H9 (cell line): ENCODE data around the gene GARS1. TPM values are rescaled to one million over a fixed set of nuclear protein-coding genes. Genes with fewer than 3 reads are reported as not detected.

Experiments
- DNase-seq: peaks from one replicate; pipeline ENCODE4 v3.0.0-alpha.2; 2017
- H2AFZ ChIP-seq: one replicate; pipeline ENCODE4 v1.6.1; 2013; ENCODE audit warnings: mild to moderate bottlenecking, low read length, control low read depth, moderate library complexity
- H2AK5ac ChIP-seq: 2 replicates; pipeline ENCODE4 v1.6.1; 2013; ENCODE audit warnings: low read length, control low read depth, mixed read lengths; ENCODE audit not compliant: insufficient read length
- H2BK120ac ChIP-seq: one replicate; pipeline ENCODE4 v1.6.1; 2013; ENCODE audit warnings: low read depth, mild to moderate bottlenecking, low read length, control low read depth, inconsistent platforms; ENCODE audit not compliant: poor library complexity, severe bottlenecking
- H2BK12ac ChIP-seq: 2 replicates; pipeline ENCODE4 v1.6.1; 2013; ENCODE audit warnings: low read length, control low read depth, mixed read lengths, low read depth; ENCODE audit not compliant: insufficient read length
- H2BK15ac ChIP-seq: 2 replicates; pipeline ENCODE4 v1.6.1; 2013; ENCODE audit warnings: low read depth, low read length, control low read depth
- H2BK20ac ChIP-seq: one replicate; pipeline ENCODE4 v1.6.1; 2013; ENCODE audit warnings: low read depth, mild to moderate bottlenecking, low read length, control low read depth, inconsistent platforms; ENCODE audit not compliant: poor library complexity, severe bottlenecking
- H2BK5ac ChIP-seq: 2 replicates; pipeline ENCODE4 v1.6.1; 2013; ENCODE audit warnings: low read length, control low read depth, mixed read lengths; ENCODE audit not compliant: insufficient read length
- H3K14ac ChIP-seq: 2 replicates; pipeline ENCODE4 v1.6.1; 2013; ENCODE audit warnings: low read length, control low read depth; ENCODE audit not compliant: insufficient read depth
- H3K18ac ChIP-seq: 2 replicates; pipeline ENCODE4 v1.6.1; 2013; ENCODE audit warnings: low read depth, mild to moderate bottlenecking, mixed read lengths, low read length, control low read depth; ENCODE audit not compliant: insufficient read length
- H3K23ac ChIP-seq: 2 replicates; pipeline ENCODE4 v1.6.1; 2013; ENCODE audit warnings: low read length, control low read depth, mixed read lengths, low read depth; ENCODE audit not compliant: insufficient read length
- H3K23me2 ChIP-seq: 2 replicates; pipeline ENCODE4 v1.6.1; 2013; ENCODE audit warnings: low read depth, mild to moderate bottlenecking, mixed read lengths, low read length, control low read depth; ENCODE audit not compliant: insufficient read length, poor library complexity, severe bottlenecking
- H3K27ac ChIP-seq: 2 replicates; pipeline ENCODE4 v1.5.1; 2013; ENCODE audit warnings: low read length, control low read depth, mixed read lengths, low read depth; ENCODE audit not compliant: insufficient read length
- H3K27me3 ChIP-seq: 2 replicates; pipeline ENCODE4 v1.6.1; 2013; ENCODE audit warnings: low read length, control low read depth, inconsistent platforms; ENCODE audit not compliant: insufficient read depth
- H3K4ac ChIP-seq: 2 replicates; pipeline ENCODE4 v1.6.1; 2013; ENCODE audit warnings: low read depth, mild to moderate bottlenecking, control low read depth, inconsistent platforms, low read length, moderate library complexity
- H3K4me1 ChIP-seq: 2 replicates; pipeline ENCODE4 v1.6.1; 2013; ENCODE audit warnings: low read length, control low read depth, inconsistent platforms; ENCODE audit not compliant: insufficient read depth
- H3K4me2 ChIP-seq: 2 replicates; pipeline ENCODE4 v1.6.1; 2013; ENCODE audit warnings: low read length, control low read depth, mixed read lengths; ENCODE audit not compliant: insufficient read length, insufficient read depth
- H3K56ac ChIP-seq: 2 replicates; pipeline ENCODE4 v1.6.1; 2013; ENCODE audit warnings: low read depth, mild to moderate bottlenecking, mixed read lengths, low read length, control low read depth; ENCODE audit not compliant: insufficient read length
- H3K79me1 ChIP-seq: 2 replicates; pipeline ENCODE4 v1.6.1; 2013; ENCODE audit warnings: low read depth, mild to moderate bottlenecking, moderate library complexity, low read length, control low read depth, inconsistent platforms; ENCODE audit not compliant: insufficient read depth, poor library complexity, severe bottlenecking
- H3K79me2 ChIP-seq: 2 replicates; pipeline ENCODE4 v1.6.1; 2013; ENCODE audit warnings: low read length, control low read depth, inconsistent platforms; ENCODE audit not compliant: insufficient read depth
- H3K9ac ChIP-seq: 2 replicates; pipeline ENCODE4 v1.6.1; 2013; ENCODE audit warnings: low read length, control low read depth, mixed read lengths; ENCODE audit not compliant: insufficient read length; ENCODE audit errors: extremely low read depth
- H3K9me3 ChIP-seq: one replicate; pipeline ENCODE4 v1.6.1; 2013; ENCODE audit warnings: low read depth, low read length, inconsistent platforms; ENCODE audit not compliant: control insufficient read depth
- H3T11ph ChIP-seq: one replicate; pipeline ENCODE4 v1.6.1; 2013; ENCODE audit warnings: mild to moderate bottlenecking, low read length, control low read depth, inconsistent platforms
- H4K20me1 ChIP-seq: one replicate; pipeline ENCODE4 v1.6.1; 2013; ENCODE audit not compliant: control insufficient read depth, insufficient read length, insufficient read depth
- H4K5ac ChIP-seq: 2 replicates; pipeline ENCODE4 v1.6.1; 2013; ENCODE audit warnings: low read depth, mild to moderate bottlenecking, mixed read lengths, low read length, control low read depth; ENCODE audit not compliant: insufficient read length
- H4K8ac ChIP-seq: replicated peaks from 2 replicates; pipeline ENCODE4 v1.6.1; 2013; ENCODE audit warnings: low read length, control low read depth, mixed read lengths, low read depth; ENCODE audit not compliant: insufficient read length
- H4K91ac ChIP-seq: 2 replicates; pipeline ENCODE4 v1.6.1; 2013; ENCODE audit warnings: low read depth, mild to moderate bottlenecking, moderate library complexity, mixed read lengths, low read length, control low read depth; ENCODE audit not compliant: insufficient read length
- H3K27ac Mint-ChIP-seq, 3 experiments: 2 replicates in 2 of 3; 3 replicates in 1 of 3; pipeline ENCODE4 v1.8.0; 2020 to 2021; ENCODE audit warnings: mixed read lengths in 3 of 3, mild to moderate bottlenecking in 1 of 3, moderate library complexity in 1 of 3
- H3K27me3 Mint-ChIP-seq: 2 replicates; pipeline ENCODE4 v1.8.0; 2021; ENCODE audit warnings: low read depth, mild to moderate bottlenecking, moderate library complexity, mixed read lengths
- H3K36me3 Mint-ChIP-seq, 3 experiments: 2 replicates in 2 of 3; 3 replicates in 1 of 3; pipeline ENCODE4 v1.8.0; 2020 to 2021; ENCODE audit warnings: low read depth in 3 of 3, mixed read lengths in 3 of 3; ENCODE audit not compliant: insufficient read depth in 1 of 3
- H3K4me1 Mint-ChIP-seq, 2 experiments: 2 replicates each; pipeline ENCODE4 v1.8.0; 2020; ENCODE audit warnings: mixed read lengths in 2 of 2
- H3K4me3 Mint-ChIP-seq, 2 experiments: 2 replicates in 1 of 2; 3 replicates in 1 of 2; pipeline ENCODE4 v1.8.0; 2020 to 2021; ENCODE audit warnings: mild to moderate bottlenecking in 2 of 2, mixed read lengths in 2 of 2, moderate library complexity in 1 of 2
- H3K9me3 Mint-ChIP-seq, 2 experiments: 2 replicates in 1 of 2; 3 replicates in 1 of 2; pipeline ENCODE4 v1.8.0; 2020; ENCODE audit warnings: mild to moderate bottlenecking in 2 of 2, mixed read lengths in 2 of 2, moderate library complexity in 1 of 2
- CTCF ChIP-seq: fragments of 200-600 bp; sonication (generic); conservative IDR thresholded peaks from 3 replicates; pipeline ENCODE4 v1.8.0; 2021; ENCODE audit warnings: antibody characterized with exemption, mild to moderate bottlenecking
- WGBS: extraction: QIAGEN DNeasy Blood & Tissue Kit; methylation state at CpG from one replicate; pipeline ENCODE4 v1.1.7; 2013; ENCODE audit warnings: missing lambda C conversion rate, low lambda C conversion rate, mixed read lengths; ENCODE audit not compliant: insufficient read length; ENCODE audit errors: extremely low coverage; 5-methylcytosine and 5-hydroxymethylcytosine counted together
- total RNA-seq: library from RNA; stranded (reverse); gene quantifications from 2 replicates; pipeline ENCODE4 v1.2.1, GENCODE V29; 2021

The GARS1 gene
- total RNA-seq, 1 experiment from 2014 or later = 234 TPM

- TF ChIP-seq CTCF = no peak
- no peak overlapping the region for H3K27ac ChIP-seq
- H4K5ac ChIP-seq = no peak overlapping the region
- DNase-seq = no peak
- H3K9me3 ChIP-seq = no peaks in the 10 kb centered on the region
- H3K9ac ChIP-seq = no peak overlapping the region
- H4K8ac ChIP-seq = no peak overlapping the region
- no peak overlapping the region for H2AK5ac ChIP-seq
- no peaks in the 10 kb centered on the region for H3K23me2 ChIP-seq
- no peaks in the 10 kb centered on the region for H3K9me3 Mint-ChIP-seq
- no peaks in the 10 kb centered on the region for H3K4me1 Mint-ChIP-seq
- no peaks in the 10 kb centered on the region for H3K4me1 ChIP-seq
- WGBS = no CpG with 5 or more reads among the region's 4 CpGs
- no peak overlapping the region for H2BK12ac ChIP-seq
- H2BK5ac ChIP-seq = no peak overlapping the region
- H3K56ac ChIP-seq = no peak overlapping the region
- H3K4me2 ChIP-seq = no peak overlapping the region
- no peaks in the 10 kb centered on the region for H3K79me2 ChIP-seq
- H3K36me3 Mint-ChIP-seq = peaks cover 55 to 96% (median 79%) of the 10 kb centered on the region in 3 experiments
- H4K20me1 ChIP-seq = no peaks in the 10 kb centered on the region
- no peak overlapping the region for H3T11ph ChIP-seq
- H4K91ac ChIP-seq = no peak overlapping the region
- H3K27me3 ChIP-seq = no peaks in the 10 kb centered on the region
- H3K18ac ChIP-seq = no peak overlapping the region
- H3K27ac Mint-ChIP-seq = no peak overlapping the region
- no peaks in the 10 kb centered on the region for H3K79me1 ChIP-seq
- no peak overlapping the region for H2BK15ac ChIP-seq
- no peaks in the 10 kb centered on the region for H3K27me3 Mint-ChIP-seq
- no peak overlapping the region for H3K4ac ChIP-seq
- no peak overlapping the region for H2AFZ ChIP-seq
- no peak overlapping the region for H3K23ac ChIP-seq
- H2BK20ac ChIP-seq = no peak overlapping the region
- no peak overlapping the region for H2BK120ac ChIP-seq
- no peak overlapping the region for H3K4me3 Mint-ChIP-seq
- no peak overlapping the region for H3K14ac ChIP-seq
Measured at GRCh38 chr7:30627026-30627425, 32.3 kb downstream of the GARS1 start.
